HL-60 (cell line): Measurements from ENCODE around the gene DBF4B.

Source experiments
- DNase-seq, 2 experiments: peaks; one replicate each; pipeline ENCODE4 v3.0.0-alpha.2; 2010 to 2020; ENCODE audit warnings: low read depth in 1 of 2, low spot score in 1 of 2
- H3K27ac ChIP-seq: fragments of 250-450 bp; sonication (Bioruptor Pico); replicated peaks from 2 replicates; pipeline ENCODE4 v1.5.1; 2020; ENCODE audit warnings: mild to moderate bottlenecking, moderate library complexity
- H3K27me3 ChIP-seq: fragments of 250-450 bp; sonication (Bioruptor Pico); 2 replicates; pipeline ENCODE4 v1.5.1; 2021; ENCODE audit warnings: mild to moderate bottlenecking, moderate library complexity; ENCODE audit not compliant: insufficient read depth, poor library complexity, severe bottlenecking
- H3K4me3 ChIP-seq: replicated peaks from 2 replicates; pipeline ENCODE4 v1.5.1; 2011; ENCODE audit warnings: mild to moderate bottlenecking, control low read depth, low read length; ENCODE audit not compliant: insufficient read depth
- GABPA ChIP-seq: IDR thresholded peaks from 2 replicates; pipeline ENCODE4 v1.6.1; 2012; ENCODE audit warnings: low read depth
- POLR2AphosphoS5 ChIP-seq: IDR thresholded peaks from 2 replicates; pipeline ENCODE4 v1.6.1; 2012; ENCODE audit warnings: low read depth
- SPI1 ChIP-seq: IDR thresholded peaks from 2 replicates; pipeline ENCODE4 v1.6.1; 2012; ENCODE audit warnings: low read depth, mild to moderate bottlenecking, borderline replicate concordance
- TF ChIP-seq, protein P1 (sequence below): IDR thresholded peaks from one replicate; pipeline ENCODE4 v1.5.1; 2011; ENCODE audit warnings: low read length, control low read depth, inconsistent platforms; ENCODE audit not compliant: insufficient read depth
- TF ChIP-seq, protein P2 (sequence below): IDR thresholded peaks from 2 replicates; pipeline ENCODE4 v1.6.1; 2012; ENCODE audit warnings: low read depth; ENCODE audit not compliant: insufficient replicate concordance

The DBF4B gene

GRCh38 chr17:44666006-44666405 lies 42.5 kb upstream of the DBF4B start:
- no peak for DNase-seq
- TF ChIP-seq GABPA, result no peak
- TF ChIP-seq POLR2AphosphoS5, result no peak
- TF ChIP-seq SPI1, result no peak
- TF ChIP-seq, protein P1, sequence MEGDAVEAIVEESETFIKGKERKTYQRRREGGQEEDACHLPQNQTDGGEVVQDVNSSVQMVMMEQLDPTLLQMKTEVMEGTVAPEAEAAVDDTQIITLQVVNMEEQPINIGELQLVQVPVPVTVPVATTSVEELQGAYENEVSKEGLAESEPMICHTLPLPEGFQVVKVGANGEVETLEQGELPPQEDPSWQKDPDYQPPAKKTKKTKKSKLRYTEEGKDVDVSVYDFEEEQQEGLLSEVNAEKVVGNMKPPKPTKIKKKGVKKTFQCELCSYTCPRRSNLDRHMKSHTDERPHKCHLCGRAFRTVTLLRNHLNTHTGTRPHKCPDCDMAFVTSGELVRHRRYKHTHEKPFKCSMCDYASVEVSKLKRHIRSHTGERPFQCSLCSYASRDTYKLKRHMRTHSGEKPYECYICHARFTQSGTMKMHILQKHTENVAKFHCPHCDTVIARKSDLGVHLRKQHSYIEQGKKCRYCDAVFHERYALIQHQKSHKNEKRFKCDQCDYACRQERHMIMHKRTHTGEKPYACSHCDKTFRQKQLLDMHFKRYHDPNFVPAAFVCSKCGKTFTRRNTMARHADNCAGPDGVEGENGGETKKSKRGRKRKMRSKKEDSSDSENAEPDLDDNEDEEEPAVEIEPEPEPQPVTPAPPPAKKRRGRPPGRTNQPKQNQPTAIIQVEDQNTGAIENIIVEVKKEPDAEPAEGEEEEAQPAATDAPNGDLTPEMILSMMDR, result no peak
- TF ChIP-seq, protein P2, sequence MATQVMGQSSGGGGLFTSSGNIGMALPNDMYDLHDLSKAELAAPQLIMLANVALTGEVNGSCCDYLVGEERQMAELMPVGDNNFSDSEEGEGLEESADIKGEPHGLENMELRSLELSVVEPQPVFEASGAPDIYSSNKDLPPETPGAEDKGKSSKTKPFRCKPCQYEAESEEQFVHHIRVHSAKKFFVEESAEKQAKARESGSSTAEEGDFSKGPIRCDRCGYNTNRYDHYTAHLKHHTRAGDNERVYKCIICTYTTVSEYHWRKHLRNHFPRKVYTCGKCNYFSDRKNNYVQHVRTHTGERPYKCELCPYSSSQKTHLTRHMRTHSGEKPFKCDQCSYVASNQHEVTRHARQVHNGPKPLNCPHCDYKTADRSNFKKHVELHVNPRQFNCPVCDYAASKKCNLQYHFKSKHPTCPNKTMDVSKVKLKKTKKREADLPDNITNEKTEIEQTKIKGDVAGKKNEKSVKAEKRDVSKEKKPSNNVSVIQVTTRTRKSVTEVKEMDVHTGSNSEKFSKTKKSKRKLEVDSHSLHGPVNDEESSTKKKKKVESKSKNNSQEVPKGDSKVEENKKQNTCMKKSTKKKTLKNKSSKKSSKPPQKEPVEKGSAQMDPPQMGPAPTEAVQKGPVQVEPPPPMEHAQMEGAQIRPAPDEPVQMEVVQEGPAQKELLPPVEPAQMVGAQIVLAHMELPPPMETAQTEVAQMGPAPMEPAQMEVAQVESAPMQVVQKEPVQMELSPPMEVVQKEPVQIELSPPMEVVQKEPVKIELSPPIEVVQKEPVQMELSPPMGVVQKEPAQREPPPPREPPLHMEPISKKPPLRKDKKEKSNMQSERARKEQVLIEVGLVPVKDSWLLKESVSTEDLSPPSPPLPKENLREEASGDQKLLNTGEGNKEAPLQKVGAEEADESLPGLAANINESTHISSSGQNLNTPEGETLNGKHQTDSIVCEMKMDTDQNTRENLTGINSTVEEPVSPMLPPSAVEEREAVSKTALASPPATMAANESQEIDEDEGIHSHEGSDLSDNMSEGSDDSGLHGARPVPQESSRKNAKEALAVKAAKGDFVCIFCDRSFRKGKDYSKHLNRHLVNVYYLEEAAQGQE, result no peak
- Histone ChIP-seq H3K4me3 (no peak overlapping the region), H3K27ac (no peak overlapping the region), H3K27me3 (no peaks in the 10 kb centered on the region)

GRCh38 chr17:44672479-44673093 lies 35.9 kb upstream of the DBF4B start:
- H3K4me3 ChIP-seq, result no peak overlapping the region
- H3K27me3 ChIP-seq, result no peaks in the 10 kb centered on the region
- DNase-seq, result no peak
- no peak for TF ChIP-seq GABPA
- TF ChIP-seq, protein P1, result peak; percentile 27
- H3K27ac ChIP-seq, result no peak overlapping the region

DNA sequence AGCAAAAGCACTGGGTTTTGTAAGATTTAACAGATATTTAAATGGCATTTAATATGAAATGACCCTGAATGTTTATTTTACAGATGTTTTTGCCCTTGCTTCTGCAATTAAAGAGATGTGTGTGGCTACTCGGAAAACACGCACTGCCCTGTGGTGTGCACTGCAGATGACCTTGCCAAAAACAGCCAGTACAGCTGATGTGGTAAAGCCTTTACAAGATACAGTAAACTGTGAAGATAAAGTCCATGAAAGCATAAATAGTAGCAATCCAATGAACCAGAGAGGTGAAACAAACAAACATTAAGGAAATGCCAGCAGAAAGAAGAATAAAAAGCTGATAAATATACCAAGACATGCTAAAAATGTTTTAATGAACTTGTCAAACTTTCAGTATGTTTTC lies 34.6 kb upstream of the DBF4B start:
- Histone ChIP-seq H3K27ac (no peak overlapping the region), H3K27me3 (no peaks in the 10 kb centered on the region), H3K4me3 (no peak overlapping the region)
- no peak for DNase-seq
- TF ChIP-seq SPI1 (no peak), POLR2AphosphoS5 (no peak)
- TF ChIP-seq, protein P1, result no peak

GRCh38 chr17:44677136-44677535 lies 31.3 kb upstream of the DBF4B start:
- Histone ChIP-seq H3K27ac (no peak overlapping the region), H3K4me3 (no peak overlapping the region), H3K27me3 (no peaks in the 10 kb centered on the region)
- DNase-seq, result no peak
- TF ChIP-seq GABPA (no peak), SPI1 (no peak), POLR2AphosphoS5 (no peak)
- TF ChIP-seq, protein P1, result no peak
- TF ChIP-seq, protein P2, result no peak
